Neural cell (in vitro differentiated cells): ENCODE data around the gene UCN2. TPM values are rescaled to one million over a fixed set of nuclear protein-coding genes. Genes with fewer than 3 reads are reported as not detected.

ENCODE experiments used
- H2AFZ ChIP-seq: fragments of 200-600, 300-800 bp; sonication (generic), shearing (Covaris generic); 2 replicates; pipeline ENCODE4 v1.6.0; 2014; ENCODE audit warnings: low read depth, mild to moderate bottlenecking, antibody characterized with exemption, low read length, moderate library complexity
- H3F3A ChIP-seq: fragments of 200-600 bp; shearing (Covaris generic); 2 replicates; pipeline ENCODE4 v1.6.1; 2016; ENCODE audit warnings: mild to moderate bottlenecking, moderate library complexity, mixed read lengths, antibody characterized with exemption, low read length; ENCODE audit not compliant: insufficient read depth, poor library complexity, severe bottlenecking
- H3K27ac ChIP-seq: fragments of 200-600, 300-800 bp; sonication (generic), shearing (Covaris generic); 2 replicates; pipeline ENCODE4 v1.5.1; 2014; ENCODE audit warnings: mild to moderate bottlenecking, low read length, moderate library complexity
- H3K27me3 ChIP-seq: fragments of 300-800, 200-600 bp; sonication (generic), shearing (Covaris generic); 2 replicates; pipeline ENCODE4 v1.6.0; 2014; ENCODE audit warnings: mild to moderate bottlenecking, low read depth, low read length, moderate library complexity; ENCODE audit not compliant: insufficient read depth
- H3K36me3 ChIP-seq: fragments of 300-800, 200-600 bp; sonication (generic), shearing (Covaris generic); 2 replicates; pipeline ENCODE4 v1.5.1; 2014; ENCODE audit warnings: mild to moderate bottlenecking, antibody characterized with exemption, low read length, moderate library complexity; ENCODE audit not compliant: insufficient read depth
- H3K4me2 ChIP-seq: fragments of 300-800, 200-600 bp; sonication (generic), shearing (Covaris generic); 2 replicates; pipeline ENCODE4 v1.6.0; 2014; ENCODE audit warnings: mild to moderate bottlenecking, low read length
- H3K4me3 ChIP-seq: fragments of 300-800, 200-600 bp; sonication (generic), shearing (Covaris generic); 2 replicates; pipeline ENCODE4 v1.5.1; 2014; ENCODE audit warnings: mild to moderate bottlenecking, low read length, moderate library complexity
- H3K79me2 ChIP-seq: fragments of 200-600 bp; shearing (Covaris generic); replicated peaks from 2 replicates; pipeline ENCODE4 v1.6.0; 2014; ENCODE audit warnings: mild to moderate bottlenecking, low read length, moderate library complexity; ENCODE audit not compliant: insufficient read depth
- H3K9ac ChIP-seq: fragments of 300-800, 200-600 bp; sonication (generic), shearing (Covaris generic); 2 replicates; pipeline ENCODE4 v1.6.1; 2016; ENCODE audit warnings: mild to moderate bottlenecking, low read length, mixed read lengths
- H3K9me2 ChIP-seq: fragments of 200-600 bp; shearing (Covaris generic); 2 replicates; pipeline ENCODE4 v1.6.1; 2016; ENCODE audit warnings: mild to moderate bottlenecking, low read length, mixed read lengths; ENCODE audit not compliant: insufficient read depth
- H3K9me3 ChIP-seq: fragments of 200-600, 300-800 bp; sonication (generic), shearing (Covaris generic); 2 replicates; pipeline ENCODE4 v1.6.1; 2016; ENCODE audit warnings: mild to moderate bottlenecking, mixed run types, low read length, moderate library complexity, mixed read lengths
- H4K20me1 ChIP-seq: fragments of 200-600 bp; shearing (Covaris generic); 2 replicates; pipeline ENCODE4 v1.6.1; 2016; ENCODE audit warnings: mild to moderate bottlenecking, mixed run types; ENCODE audit not compliant: insufficient read depth
- CTCF ChIP-seq: fragments of 450-650 bp; IDR thresholded peaks from 2 replicates; pipeline ENCODE4 v1.5.1; 2014; ENCODE audit warnings: antibody characterized with exemption, mild to moderate bottlenecking, moderate library complexity; ENCODE audit not compliant: poor library complexity, severe bottlenecking
- EP300 ChIP-seq: fragments of 450-650 bp; conservative IDR thresholded peaks from 2 replicates; pipeline ENCODE4 v1.6.1; 2014; ENCODE audit warnings: antibody characterized with exemption, mild to moderate bottlenecking, moderate library complexity; ENCODE audit not compliant: poor library complexity, severe bottlenecking
- EZH2 ChIP-seq: fragments of 200-600, 300-800 bp; shearing (Covaris generic), sonication (generic); IDR thresholded peaks from 2 replicates; pipeline ENCODE4 v1.6.1; 2014; ENCODE audit warnings: antibody characterized with exemption, low read length, borderline replicate concordance, mild to moderate bottlenecking; ENCODE audit not compliant: insufficient read depth, poor library complexity, severe bottlenecking
- MXI1 ChIP-seq: fragments of 450-650 bp; conservative IDR thresholded peaks from 2 replicates; pipeline ENCODE4 v1.6.1; 2014; ENCODE audit warnings: antibody characterized with exemption, mild to moderate bottlenecking; ENCODE audit not compliant: poor library complexity, severe bottlenecking
- POLR2AphosphoS5 ChIP-seq: IDR thresholded peaks from 2 replicates; pipeline ENCODE4 v1.6.1; 2012
- RAD21 ChIP-seq: fragments of 450-650 bp; conservative IDR thresholded peaks from 2 replicates; pipeline ENCODE4 v1.6.1; 2014; ENCODE audit warnings: antibody characterized with exemption, mild to moderate bottlenecking, moderate library complexity
- REST ChIP-seq: IDR thresholded peaks from 2 replicates; pipeline ENCODE4 v1.6.1; 2012; ENCODE audit warnings: borderline replicate concordance
- TAF1 ChIP-seq: IDR thresholded peaks from 2 replicates; pipeline ENCODE4 v1.6.1; 2012; ENCODE audit warnings: low read depth
- polyA plus RNA-seq: library from polyadenylated mRNA; depleted of rRNA; stranded (reverse); fragments of >200 nt; gene quantifications from 2 replicates; pipeline ENCODE4 v1.2.3, GENCODE V29; 2014

UCN2 gene
- polyA plus RNA-seq, 1 donor from 2014 or later = 0.68 TPM

- H3K27ac ChIP-seq = no peak overlapping the region
These were observed 35.5 kb upstream of the UCN2 start for GRCh38 chr3:48599077-48599501.

GRCh38 chr3:48598323-48599076 lies 34.9 kb upstream of the UCN2 start:
- H3K9me2 ChIP-seq = no peaks in the 10 kb centered on the region
- no peak overlapping the region for H3K4me3 ChIP-seq
- no peaks in the 10 kb centered on the region for H3K79me2 ChIP-seq
- H3K4me2 ChIP-seq = no peak overlapping the region
- no peak overlapping the region for H2AFZ ChIP-seq
- H3F3A ChIP-seq = no peaks in the 10 kb centered on the region
- no peak overlapping the region for H3K27ac ChIP-seq
- H3K9me3 ChIP-seq = no peaks in the 10 kb centered on the region
- no peaks in the 10 kb centered on the region for H4K20me1 ChIP-seq
- H3K9ac ChIP-seq = no peak overlapping the region
- H3K27me3 ChIP-seq = no peaks in the 10 kb centered on the region
- no peaks in the 10 kb centered on the region for H3K36me3 ChIP-seq
- TF ChIP-seq TAF1 = no peak
- TF ChIP-seq MXI1 = no peak
- no peak for TF ChIP-seq POLR2AphosphoS5
- no peak for TF ChIP-seq EZH2
- no peak for TF ChIP-seq REST

More at GRCh38 chr3:48599077-48599501, 35.5 kb upstream of the UCN2 start:
- no peaks in the 10 kb centered on the region for H3K79me2 ChIP-seq
- H2AFZ ChIP-seq = no peak overlapping the region
- H3K4me2 ChIP-seq = no peak overlapping the region
- H3K4me3 ChIP-seq = no peak overlapping the region
- no peaks in the 10 kb centered on the region for H3K9me2 ChIP-seq
- no peaks in the 10 kb centered on the region for H3K27me3 ChIP-seq
- no peaks in the 10 kb centered on the region for H3K36me3 ChIP-seq
- TF ChIP-seq EZH2 (no peak), REST (no peak), MXI1 (no peak), TAF1 (no peak), RAD21 (no peak), EP300 (no peak), CTCF (no peak)
- no peaks in the 10 kb centered on the region for H3K9me3 ChIP-seq
- H4K20me1 ChIP-seq = no peaks in the 10 kb centered on the region
- H3K9ac ChIP-seq = no peak overlapping the region
- no peaks in the 10 kb centered on the region for H3F3A ChIP-seq
